ENCODE data around the gene CLEC16A. TPM values are rescaled to one million over a fixed set of nuclear protein-coding genes. Genes with fewer than 3 reads are reported as not detected.

CLEC16A gene
- total and polyA plus RNA-seq, 9 of the 15 experiments (the other 6 are each of a cell fraction or from before 2014, with no cell fraction given), result 1.00 to 22.3 (median 10.0) TPM

GRCh38 chr16:11155284-11155806 is 211.0 kb downstream of the CLEC16A start (continued):
- TF ChIP-seq JUN (IDR thresholded peaks at IDR 0.05; ENCODE audit: borderline replicate concordance, low read depth, low read length) (peak; percentile 72; the same call in 1 of the 2 replicates), JUN (CRISPR knock-in tag; IDR thresholded peaks at IDR 0.05; ENCODE audit: borderline replicate concordance) (no peak), TAL1 (IDR thresholded peaks at IDR 0.05) (0 out of 2 replicates have a peak, but pooled peaks have one; percentile 14), ZNF644 (tag; IDR thresholded peaks at IDR 0.05; ENCODE audit: low read depth) (no peak), EP300 (IDR thresholded peaks at IDR 0.05; ENCODE audit: low read length) (peak; percentile 48; the same call in 1 of the 2 replicates), MAZ (CRISPR knock-in tag; conservative IDR thresholded peaks at IDR 0.05 in 1 of 2, IDR thresholded peaks at IDR 0.05 in 1 of 2) (no peak), ZNF282 (CRISPR knock-in tag; IDR thresholded peaks at IDR 0.05) (no peak), NELFE (IDR thresholded peaks at IDR 0.05; ENCODE audit: insufficient read depth, insufficient read length) (no peak), ATF7 (IDR thresholded peaks at IDR 0.05) (peak; percentile 58), MEIS2 (IDR thresholded peaks at IDR 0.05; ENCODE audit: partially characterized antibody) (peak; percentile 54), BACH1 (tag; IDR thresholded peaks at IDR 0.05) (0 out of 2 replicates have a peak, but pooled peaks have one; percentile 32), FOSL1 (tag; conservative IDR thresholded peaks at IDR 0.05) (peak; percentile 91), FOXJ2 (tag; IDR thresholded peaks at IDR 0.05) (peak; percentile 62; the same call in 1 of the 2 replicates), L3MBTL2 (IDR thresholded peaks at IDR 0.05) (peak; percentile 66; the same call in 1 of the 2 replicates), ARID1B (IDR thresholded peaks at IDR 0.05) (peak; percentile 68), MAFG (tag; conservative IDR thresholded peaks at IDR 0.05) (no peak), CCNT2 (IDR thresholded peaks at IDR 0.05; ENCODE audit: borderline replicate concordance, extremely low read depth, insufficient read length, low read depth, low read length) (no peak)
- TF ChIP-seq, protein P1, sequence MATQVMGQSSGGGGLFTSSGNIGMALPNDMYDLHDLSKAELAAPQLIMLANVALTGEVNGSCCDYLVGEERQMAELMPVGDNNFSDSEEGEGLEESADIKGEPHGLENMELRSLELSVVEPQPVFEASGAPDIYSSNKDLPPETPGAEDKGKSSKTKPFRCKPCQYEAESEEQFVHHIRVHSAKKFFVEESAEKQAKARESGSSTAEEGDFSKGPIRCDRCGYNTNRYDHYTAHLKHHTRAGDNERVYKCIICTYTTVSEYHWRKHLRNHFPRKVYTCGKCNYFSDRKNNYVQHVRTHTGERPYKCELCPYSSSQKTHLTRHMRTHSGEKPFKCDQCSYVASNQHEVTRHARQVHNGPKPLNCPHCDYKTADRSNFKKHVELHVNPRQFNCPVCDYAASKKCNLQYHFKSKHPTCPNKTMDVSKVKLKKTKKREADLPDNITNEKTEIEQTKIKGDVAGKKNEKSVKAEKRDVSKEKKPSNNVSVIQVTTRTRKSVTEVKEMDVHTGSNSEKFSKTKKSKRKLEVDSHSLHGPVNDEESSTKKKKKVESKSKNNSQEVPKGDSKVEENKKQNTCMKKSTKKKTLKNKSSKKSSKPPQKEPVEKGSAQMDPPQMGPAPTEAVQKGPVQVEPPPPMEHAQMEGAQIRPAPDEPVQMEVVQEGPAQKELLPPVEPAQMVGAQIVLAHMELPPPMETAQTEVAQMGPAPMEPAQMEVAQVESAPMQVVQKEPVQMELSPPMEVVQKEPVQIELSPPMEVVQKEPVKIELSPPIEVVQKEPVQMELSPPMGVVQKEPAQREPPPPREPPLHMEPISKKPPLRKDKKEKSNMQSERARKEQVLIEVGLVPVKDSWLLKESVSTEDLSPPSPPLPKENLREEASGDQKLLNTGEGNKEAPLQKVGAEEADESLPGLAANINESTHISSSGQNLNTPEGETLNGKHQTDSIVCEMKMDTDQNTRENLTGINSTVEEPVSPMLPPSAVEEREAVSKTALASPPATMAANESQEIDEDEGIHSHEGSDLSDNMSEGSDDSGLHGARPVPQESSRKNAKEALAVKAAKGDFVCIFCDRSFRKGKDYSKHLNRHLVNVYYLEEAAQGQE (IDR thresholded peaks at IDR 0.05; ENCODE audit: borderline replicate concordance), result peak; percentile 9; the same call in 1 of the 2 replicates
- TF ChIP-seq, protein P1 (CRISPR knock-in tag; IDR thresholded peaks at IDR 0.05; ENCODE audit: low read depth), result no peak
- TF ChIP-seq, protein P2, sequence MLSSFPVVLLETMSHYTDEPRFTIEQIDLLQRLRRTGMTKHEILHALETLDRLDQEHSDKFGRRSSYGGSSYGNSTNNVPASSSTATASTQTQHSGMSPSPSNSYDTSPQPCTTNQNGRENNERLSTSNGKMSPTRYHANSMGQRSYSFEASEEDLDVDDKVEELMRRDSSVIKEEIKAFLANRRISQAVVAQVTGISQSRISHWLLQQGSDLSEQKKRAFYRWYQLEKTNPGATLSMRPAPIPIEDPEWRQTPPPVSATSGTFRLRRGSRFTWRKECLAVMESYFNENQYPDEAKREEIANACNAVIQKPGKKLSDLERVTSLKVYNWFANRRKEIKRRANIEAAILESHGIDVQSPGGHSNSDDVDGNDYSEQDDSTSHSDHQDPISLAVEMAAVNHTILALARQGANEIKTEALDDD (IDR thresholded peaks at IDR 0.05), result peak; percentile 79

All from K562 (cell line).